ENCODE results near the gene MPI.

The MPI gene

DNA sequence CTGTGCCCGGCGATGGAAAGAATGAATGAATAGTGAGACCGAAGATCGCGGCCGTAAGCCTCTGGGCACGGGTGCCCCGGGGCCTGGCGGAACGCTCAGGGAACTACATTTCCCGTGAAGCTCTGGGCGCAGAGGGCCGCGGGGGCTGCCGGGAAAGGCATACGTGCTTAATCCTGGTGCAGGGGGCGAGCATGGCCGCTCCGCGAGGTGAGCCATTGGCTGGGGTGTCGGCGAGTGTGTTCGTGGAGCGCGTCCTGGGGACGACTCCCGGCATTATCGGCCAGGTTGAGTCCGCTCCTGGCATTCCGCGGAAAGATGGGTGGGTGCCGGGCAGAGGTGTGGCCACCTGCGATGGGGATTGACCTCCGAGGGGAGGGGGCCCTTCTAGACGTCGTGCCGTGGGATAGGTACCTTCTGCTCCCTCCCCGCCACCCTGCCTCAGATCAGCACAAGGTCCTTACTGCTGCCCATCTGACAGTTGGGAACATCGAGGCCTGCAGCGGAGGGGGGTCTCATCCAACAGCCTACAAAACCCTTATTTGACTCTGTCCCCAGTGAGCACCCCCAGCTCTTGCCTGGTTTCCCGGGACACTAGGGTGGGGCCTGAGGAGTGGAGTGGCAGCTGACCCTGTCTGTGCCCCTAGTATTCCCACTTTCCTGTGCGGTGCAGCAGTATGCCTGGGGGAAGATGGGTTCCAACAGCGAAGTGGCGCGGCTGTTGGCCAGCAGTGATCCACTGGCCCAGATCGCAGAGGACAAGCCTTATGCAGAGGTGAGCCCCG lies at the start of gene MPI:
Gene MPI (plus strand): TSS at position 160 of the 782 bp plus-strand sequence. CDS start 32 bp downstream, at position 192.
- no peaks in the 10 kb centered on the region for H3K9me3 Mint-ChIP-seq
- peak within 1 kb of the TSS; percentile 84 for H3K4me3 Mint-ChIP-seq
- peaks cover 32% of the 10 kb centered on the region for H3K4me1 Mint-ChIP-seq (ENCODE audit: low read depth)
- H3K27me3 Mint-ChIP-seq (ENCODE audit: low read depth), result no peaks in the 10 kb centered on the region
- H3K27ac Mint-ChIP-seq, result peak within 1 kb of the TSS; percentile 85
- peaks cover 23% of the 10 kb centered on the region for H3K36me3 Mint-ChIP-seq (ENCODE audit: low read depth)

DNA sequence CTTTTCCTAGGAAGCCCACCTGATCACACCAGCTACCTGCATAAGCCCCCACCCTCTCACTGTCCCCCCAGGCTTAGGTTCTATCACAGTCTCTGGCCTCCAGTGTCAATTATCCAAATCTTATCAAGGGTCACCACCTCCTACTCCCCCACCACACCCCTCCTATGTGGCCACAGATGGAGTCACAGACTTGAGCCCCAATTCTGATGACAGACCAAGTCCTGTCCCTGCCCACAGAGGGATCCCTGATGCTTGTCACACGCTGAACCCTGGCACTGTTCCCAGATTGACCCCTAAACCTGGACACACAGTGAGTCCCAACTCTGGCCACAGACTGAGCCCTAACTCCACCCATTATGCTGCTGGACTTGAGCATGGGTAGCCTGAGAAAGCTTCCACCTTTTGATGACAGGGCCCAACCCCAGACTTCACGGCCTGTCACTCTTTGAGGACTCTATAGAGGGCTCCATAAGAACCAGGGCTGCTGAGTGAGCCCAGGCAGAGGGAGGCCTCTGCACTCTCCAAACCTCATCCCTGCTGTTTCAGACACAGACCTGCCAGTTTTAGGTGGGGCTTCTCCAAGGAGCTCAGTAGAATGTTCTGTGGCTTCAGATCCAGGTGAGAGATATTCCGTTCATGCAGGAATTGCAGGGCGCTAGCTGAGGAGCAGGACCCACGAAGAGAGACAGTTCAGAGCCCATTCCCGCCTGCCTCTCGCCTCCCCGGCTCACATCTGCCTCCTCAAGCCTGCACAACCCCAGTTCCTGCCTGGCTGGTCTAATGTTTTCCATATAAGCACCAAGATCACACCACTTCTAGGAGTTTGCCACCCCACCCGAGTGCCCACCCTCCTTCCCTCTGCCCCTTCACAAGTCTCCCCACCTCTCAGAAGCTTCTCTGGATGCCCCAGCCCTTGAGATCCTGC lies 48.7 kb upstream of the MPI start:
- peak overlapping the region; percentile 89 for H3K4me3 Mint-ChIP-seq
- H3K27ac Mint-ChIP-seq, result peak overlapping the region; percentile 55
- peaks cover 24% of the 10 kb centered on the region for H3K36me3 Mint-ChIP-seq (ENCODE audit: low read depth)
- peaks cover 37% of the 10 kb centered on the region for H3K4me1 Mint-ChIP-seq (ENCODE audit: low read depth)
- H3K27me3 Mint-ChIP-seq (ENCODE audit: low read depth), result no peaks in the 10 kb centered on the region
- H3K9me3 Mint-ChIP-seq, result no peaks in the 10 kb centered on the region

DNA sequence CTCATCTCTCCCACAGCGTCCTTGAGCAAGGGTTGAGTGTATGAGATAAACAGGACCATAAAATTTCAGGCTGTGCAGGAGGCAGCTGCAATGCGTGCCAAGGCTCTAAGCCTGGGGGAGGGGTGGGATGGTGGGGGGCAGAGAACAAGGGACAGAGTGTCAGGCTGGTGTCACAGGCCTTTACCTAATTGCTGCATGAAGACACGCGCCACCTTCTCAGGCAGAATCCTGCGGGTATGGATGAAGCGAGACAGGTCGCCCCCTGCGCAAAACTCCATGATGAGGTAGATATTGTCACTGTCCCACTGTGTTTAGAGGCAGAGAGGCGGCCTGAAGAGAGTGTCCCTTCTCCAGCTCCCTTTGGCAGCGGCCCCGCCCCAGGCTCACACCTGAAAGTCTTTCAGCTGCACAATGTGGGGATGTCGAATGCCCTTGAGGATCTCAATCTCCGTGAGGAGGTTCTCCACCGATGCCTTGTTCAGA lies 47.9 kb upstream of the MPI start:
- Mint-ChIP-seq H3K9me3 (no peaks in the 10 kb centered on the region), H3K27me3 (ENCODE audit: low read depth) (no peaks in the 10 kb centered on the region), H3K4me3 (peak overlapping the region; percentile 89), H3K36me3 (ENCODE audit: low read depth) (peaks cover 26% of the 10 kb centered on the region), H3K4me1 (ENCODE audit: low read depth) (peaks cover 39% of the 10 kb centered on the region), H3K27ac (peak overlapping the region; percentile 55)

GRCh38 chr15:74842581-74843444 lies 47.0 kb upstream of the MPI start, which contains the start of gene ULK3:
Gene ULK3, minus strand, starts transcription at chr15:74843156. Its CDS starts 51 bp downstream, at chr15:74843105.
- Mint-ChIP-seq H3K4me1 (ENCODE audit: low read depth) (peaks cover 42% of the 10 kb centered on the region), H3K27ac (peak within 1 kb of the TSS; percentile 84), H3K9me3 (no peaks in the 10 kb centered on the region), H3K27me3 (ENCODE audit: low read depth) (no peaks in the 10 kb centered on the region), H3K36me3 (ENCODE audit: low read depth) (peaks cover 31% of the 10 kb centered on the region), H3K4me3 (peak within 1 kb of the TSS; percentile 89)

GRCh38 chr15:74843445-74843828 lies 46.4 kb upstream of the MPI start:
- H3K4me1 Mint-ChIP-seq (ENCODE audit: low read depth), result peaks cover 42% of the 10 kb centered on the region
- H3K9me3 Mint-ChIP-seq, result no peaks in the 10 kb centered on the region
- H3K4me3 Mint-ChIP-seq, result peak overlapping the region; percentile 89
- peak overlapping the region; percentile 84 for H3K27ac Mint-ChIP-seq
- no peaks in the 10 kb centered on the region for H3K27me3 Mint-ChIP-seq (ENCODE audit: low read depth)
- H3K36me3 Mint-ChIP-seq (ENCODE audit: low read depth), result peaks cover 35% of the 10 kb centered on the region

GRCh38 chr15:74843891-74844299 lies 45.9 kb upstream of the MPI start:
- Mint-ChIP-seq H3K4me1 (ENCODE audit: low read depth) (peaks cover 42% of the 10 kb centered on the region), H3K27me3 (ENCODE audit: low read depth) (no peaks in the 10 kb centered on the region), H3K4me3 (peak overlapping the region; percentile 89), H3K27ac (peak overlapping the region; percentile 84), H3K36me3 (ENCODE audit: low read depth) (peaks cover 37% of the 10 kb centered on the region), H3K9me3 (no peaks in the 10 kb centered on the region)

- H3K36me3 Mint-ChIP-seq (ENCODE audit: low read depth), result peaks cover 36% of the 10 kb centered on the region
- H3K4me1 Mint-ChIP-seq (ENCODE audit: low read depth), result peaks cover 42% of the 10 kb centered on the region
- H3K9me3 Mint-ChIP-seq, result no peaks in the 10 kb centered on the region
- peak overlapping the region; percentile 92 for H3K27ac Mint-ChIP-seq
- H3K27me3 Mint-ChIP-seq (ENCODE audit: low read depth), result no peaks in the 10 kb centered on the region
- peak overlapping the region; percentile 62 for H3K4me3 Mint-ChIP-seq
Observed at GRCh38 chr15:74844319-74845207, 45.3 kb upstream of the MPI start.

- Mint-ChIP-seq H3K27ac (peak overlapping the region; percentile 92), H3K4me3 (peak overlapping the region; percentile 62), H3K27me3 (ENCODE audit: low read depth) (no peaks in the 10 kb centered on the region), H3K4me1 (ENCODE audit: low read depth) (peaks cover 42% of the 10 kb centered on the region), H3K9me3 (no peaks in the 10 kb centered on the region), H3K36me3 (ENCODE audit: low read depth) (peaks cover 40% of the 10 kb centered on the region)
Observed at GRCh38 chr15:74845208-74845568, 44.7 kb upstream of the MPI start.

GRCh38 chr15:74845581-74845980 lies 44.3 kb upstream of the MPI start:
- H3K27me3 Mint-ChIP-seq (ENCODE audit: low read depth), result no peaks in the 10 kb centered on the region
- H3K36me3 Mint-ChIP-seq (ENCODE audit: low read depth), result peaks cover 40% of the 10 kb centered on the region
- H3K9me3 Mint-ChIP-seq, result no peaks in the 10 kb centered on the region
- peaks cover 42% of the 10 kb centered on the region for H3K4me1 Mint-ChIP-seq (ENCODE audit: low read depth)
- H3K4me3 Mint-ChIP-seq, result peak overlapping the region; percentile 62
- peak overlapping the region; percentile 92 for H3K27ac Mint-ChIP-seq

DNA sequence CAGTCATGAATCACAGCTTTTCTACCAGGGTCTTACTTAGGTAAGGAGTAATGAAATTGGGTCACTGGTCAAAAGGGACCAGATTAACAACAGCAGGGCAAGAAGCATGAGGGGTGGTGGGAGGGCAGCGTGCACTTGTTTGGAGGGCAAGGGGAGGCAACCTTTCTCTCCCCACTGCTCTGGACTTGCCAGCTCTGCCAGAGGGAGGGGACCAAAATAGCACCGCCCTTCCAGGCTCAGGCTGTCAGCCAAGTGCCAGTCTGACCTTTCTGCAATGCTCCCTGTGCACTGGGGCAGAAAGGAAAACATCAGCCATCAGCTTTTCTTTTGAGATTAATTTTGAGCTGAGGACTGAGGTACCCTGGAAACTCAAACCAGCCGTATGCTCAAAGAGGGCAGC lies 42.4 kb upstream of the MPI start:
- Mint-ChIP-seq H3K4me1 (ENCODE audit: low read depth) (peaks cover 28% of the 10 kb centered on the region), H3K9me3 (no peaks in the 10 kb centered on the region), H3K36me3 (ENCODE audit: low read depth) (peaks cover 45% of the 10 kb centered on the region), H3K4me3 (no peak overlapping the region), H3K27ac (no peak overlapping the region), H3K27me3 (ENCODE audit: low read depth) (no peaks in the 10 kb centered on the region)

DNA sequence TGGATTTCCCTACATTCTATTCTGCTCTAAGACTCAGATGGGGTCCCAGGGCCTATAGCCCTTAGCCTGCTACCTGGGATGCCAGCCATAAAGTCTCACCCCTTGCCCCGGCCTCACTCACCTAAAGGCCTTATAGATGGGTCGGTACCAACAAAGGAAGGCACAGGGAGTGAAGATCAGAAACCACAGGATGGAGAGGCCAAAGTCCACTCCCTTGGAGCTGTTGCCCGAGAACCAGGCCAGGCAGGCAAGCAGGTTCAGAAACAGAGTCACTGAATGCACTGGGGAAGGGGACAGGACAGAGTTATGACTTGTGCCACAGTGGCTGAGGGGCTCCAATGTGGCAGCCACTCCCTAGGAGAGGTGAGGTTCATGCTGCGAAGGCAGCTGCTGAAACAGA lies 39.4 kb upstream of the MPI start:
- H3K36me3 Mint-ChIP-seq (ENCODE audit: low read depth), result peaks cover 40% of the 10 kb centered on the region
- no peak overlapping the region for H3K27ac Mint-ChIP-seq
- no peak overlapping the region for H3K4me3 Mint-ChIP-seq
- no peaks in the 10 kb centered on the region for H3K27me3 Mint-ChIP-seq (ENCODE audit: low read depth)
- no peaks in the 10 kb centered on the region for H3K9me3 Mint-ChIP-seq
- peaks cover 10% of the 10 kb centered on the region for H3K4me1 Mint-ChIP-seq (ENCODE audit: low read depth)

- peaks cover 33% of the 10 kb centered on the region for H3K36me3 Mint-ChIP-seq (ENCODE audit: low read depth)
- H3K27me3 Mint-ChIP-seq (ENCODE audit: low read depth), result no peaks in the 10 kb centered on the region
- no peak overlapping the region for H3K4me3 Mint-ChIP-seq
- H3K9me3 Mint-ChIP-seq, result no peaks in the 10 kb centered on the region
- H3K27ac Mint-ChIP-seq, result no peak overlapping the region
- H3K4me1 Mint-ChIP-seq (ENCODE audit: low read depth), result peaks cover 8% of the 10 kb centered on the region
Observed at GRCh38 chr15:74851960-74852359, 37.9 kb upstream of the MPI start.

GRCh38 chr15:74854453-74855022 lies 35.3 kb upstream of the MPI start:
- Mint-ChIP-seq H3K36me3 (ENCODE audit: low read depth) (peaks cover 24% of the 10 kb centered on the region), H3K27ac (no peak overlapping the region), H3K9me3 (no peaks in the 10 kb centered on the region), H3K27me3 (ENCODE audit: low read depth) (no peaks in the 10 kb centered on the region), H3K4me3 (no peak overlapping the region), H3K4me1 (ENCODE audit: low read depth) (peaks cover 25% of the 10 kb centered on the region)

Measured in T-helper 1 cell treated with Interleukin-12 subunit alpha and Interleukin-12 subunit beta and Interleukin-4 antibody, amounts not matched to agents 30 μg/mL and 1 μg/mL, for 36 hours (primary cell).